Ishikawa (cell line): ENCODE data around the gene ASXL1.

Experiments used
- CEBPB ChIP-seq: IDR thresholded peaks from 2 replicates; pipeline ENCODE4 v1.6.1; 2012
- CREB1 ChIP-seq: IDR thresholded peaks from 2 replicates; pipeline ENCODE4 v1.6.1; 2012; ENCODE audit warnings: low read depth
- EGR1 ChIP-seq: IDR thresholded peaks from 2 replicates; pipeline ENCODE4 v1.6.1; 2012
- EP300 ChIP-seq: IDR thresholded peaks from 2 replicates; pipeline ENCODE4 v1.6.1; 2012; ENCODE audit warnings: borderline replicate concordance
- FOXM1 ChIP-seq: IDR thresholded peaks from 2 replicates; pipeline ENCODE4 v1.6.1; 2012; ENCODE audit warnings: low read depth, borderline replicate concordance
- NFIC ChIP-seq: IDR thresholded peaks from 2 replicates; pipeline ENCODE4 v1.6.1; 2012
- RAD21 ChIP-seq: IDR thresholded peaks from 2 replicates; pipeline ENCODE4 v1.6.1; 2012; ENCODE audit warnings: low read depth
- REST ChIP-seq: IDR thresholded peaks from 2 replicates; pipeline ENCODE4 v1.6.1; 2012; ENCODE audit warnings: low read depth, mild to moderate bottlenecking
- TAF1 ChIP-seq: IDR thresholded peaks from 2 replicates; pipeline ENCODE4 v1.6.1; 2012; ENCODE audit warnings: low read depth, mild to moderate bottlenecking
- TCF12 ChIP-seq: IDR thresholded peaks from 2 replicates; pipeline ENCODE4 v1.6.1; 2012; ENCODE audit warnings: low read depth
- TEAD4 ChIP-seq: IDR thresholded peaks from 2 replicates; pipeline ENCODE4 v1.6.1; 2012
- YY1 ChIP-seq: IDR thresholded peaks from 2 replicates; pipeline ENCODE4 v1.6.1; 2012; ENCODE audit warnings: low read depth
- ZBTB7A ChIP-seq: IDR thresholded peaks from 2 replicates; pipeline ENCODE4 v1.6.1; 2012; ENCODE audit warnings: low read depth
- TF ChIP-seq, protein P1 (sequence below): IDR thresholded peaks from 2 replicates; pipeline ENCODE4 v1.6.1; 2012
- TF ChIP-seq, protein P2 (sequence below): IDR thresholded peaks from 2 replicates; pipeline ENCODE4 v1.6.1; 2012

The ASXL1 gene

DNA sequence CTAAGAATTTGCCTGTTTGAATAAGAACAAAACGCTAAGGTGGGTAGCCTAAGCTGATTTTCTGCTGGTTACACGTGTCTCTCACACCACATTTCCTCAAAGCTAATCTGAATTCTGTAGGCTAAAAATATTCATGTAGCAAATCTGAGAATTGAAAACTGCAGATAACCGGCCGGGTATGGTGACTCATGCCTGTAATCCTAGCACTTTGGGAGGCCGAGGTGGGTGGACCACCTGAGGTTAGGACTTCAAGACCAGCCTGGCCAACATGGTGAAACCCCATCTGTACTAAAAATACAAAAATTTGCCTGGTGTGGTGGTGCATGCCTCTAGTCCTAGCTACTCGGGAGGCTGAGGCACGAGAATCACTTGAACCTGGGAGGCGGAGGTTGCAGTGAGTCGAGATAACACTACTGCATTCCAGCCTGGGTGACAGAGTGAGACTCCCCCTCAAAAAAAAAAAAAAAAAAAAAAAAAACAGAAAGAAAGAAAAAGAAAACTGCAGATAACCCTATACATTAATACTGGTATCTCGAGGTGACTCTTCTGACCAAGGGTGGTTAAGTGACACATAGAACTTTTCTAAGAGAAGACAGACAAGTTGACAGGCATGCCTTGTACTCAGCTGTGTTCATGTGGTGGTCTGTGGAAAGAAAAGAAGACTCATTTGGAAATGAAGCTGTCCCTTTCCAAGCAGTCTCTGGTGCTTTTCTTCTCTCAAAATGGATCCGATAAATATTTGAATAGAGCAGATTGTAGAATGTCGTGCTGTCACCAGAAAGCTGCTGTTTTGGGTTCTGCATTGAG, 24.7 kb upstream of the ASXL1 start:
- TF ChIP-seq NFIC = no peak
- TF ChIP-seq, protein P1, sequence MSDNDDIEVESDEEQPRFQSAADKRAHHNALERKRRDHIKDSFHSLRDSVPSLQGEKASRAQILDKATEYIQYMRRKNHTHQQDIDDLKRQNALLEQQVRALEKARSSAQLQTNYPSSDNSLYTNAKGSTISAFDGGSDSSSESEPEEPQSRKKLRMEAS = no peak
- no peak for TF ChIP-seq TEAD4
- no peak for TF ChIP-seq TAF1
- TF ChIP-seq EGR1 = no peak
- no peak for TF ChIP-seq YY1
- no peak for TF ChIP-seq EP300

- TF ChIP-seq EGR1 (no peak), TCF12 (no peak), RAD21 (no peak), CREB1 (no peak), TEAD4 (no peak), TAF1 (no peak), YY1 (no peak), FOXM1 (no peak)
- TF ChIP-seq, protein P1 = no peak
These were observed 23.9 kb upstream of the ASXL1 start for GRCh38 chr20:32333988-32334885.

- no peak for TF ChIP-seq TAF1
- peak; percentile 32; the same call in 1 of the 2 replicates for TF ChIP-seq RAD21
These were observed 21.2 kb upstream of the ASXL1 start for GRCh38 chr20:32336918-32337347.

GRCh38 chr20:32337937-32338661, 20.0 kb upstream of the ASXL1 start:
- no peak for TF ChIP-seq RAD21
- TF ChIP-seq CREB1 = no peak
- no peak for TF ChIP-seq ZBTB7A
- no peak for TF ChIP-seq TEAD4
- no peak for TF ChIP-seq TCF12
- no peak for TF ChIP-seq FOXM1
- TF ChIP-seq REST = no peak

- TF ChIP-seq EGR1 = no peak
- no peak for TF ChIP-seq EP300
- TF ChIP-seq CREB1 = no peak
- TF ChIP-seq REST = no peak
- no peak for TF ChIP-seq NFIC
- TF ChIP-seq, protein P1 = no peak
- TF ChIP-seq TAF1 = no peak
- TF ChIP-seq ZBTB7A = no peak
- no peak for TF ChIP-seq FOXM1
- TF ChIP-seq, protein P2, sequence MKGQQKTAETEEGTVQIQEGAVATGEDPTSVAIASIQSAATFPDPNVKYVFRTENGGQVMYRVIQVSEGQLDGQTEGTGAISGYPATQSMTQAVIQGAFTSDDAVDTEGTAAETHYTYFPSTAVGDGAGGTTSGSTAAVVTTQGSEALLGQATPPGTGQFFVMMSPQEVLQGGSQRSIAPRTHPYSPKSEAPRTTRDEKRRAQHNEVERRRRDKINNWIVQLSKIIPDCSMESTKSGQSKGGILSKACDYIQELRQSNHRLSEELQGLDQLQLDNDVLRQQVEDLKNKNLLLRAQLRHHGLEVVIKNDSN = no peak
- no peak for TF ChIP-seq TEAD4
- TF ChIP-seq RAD21 = no peak
These were observed 19.5 kb upstream of the ASXL1 start for GRCh38 chr20:32338665-32339064.

- no peak for TF ChIP-seq CEBPB
- TF ChIP-seq ZBTB7A = no peak
- TF ChIP-seq, protein P2 = no peak
- no peak for TF ChIP-seq CREB1
These were observed 19.0 kb upstream of the ASXL1 start for GRCh38 chr20:32339116-32339515.
